ENCODE measurements around the gene LMNA. TPM values are rescaled to one million over a fixed set of nuclear protein-coding genes. Genes with fewer than 3 reads are reported as not detected.
A peak's percentile ranks its signal among the peaks of the same experiment; 100 is the strongest.

LMNA gene
- polyA plus RNA-seq, 3 donors: 16.5 to 45.5 (median 24.7) TPM

GRCh38 chr1:156126043-156126629, 11.6 kb downstream of the LMNA start:
- H3K27ac Mint-ChIP-seq: peak overlapping the region; percentile 86 to 99 (median 96)
- intact Hi-C loops (cut with micrococcal nuclease): loop anchor here in 1 of 2 donors (2.0 kb wide), 1 partner anchor 29 kb away; no protein-coding TSS in a partner anchor
- peaks cover 81 to 97% (median 89%) of the 10 kb centered on the region in 3 donors for H3K27me3 Mint-ChIP-seq (ENCODE audit: low read depth in 3 of 3)
- Histone ChIP-seq H3K4me3 (replicated peaks in 1 of 3; ENCODE audit: low read depth in 2 of 3, low read length in 3 of 3) (peak overlapping the region in 1 of 3 experiments; percentile 14), H3K9me3 (replicated peaks in 1 of 2; ENCODE audit: control insufficient read depth in 1 of 2, insufficient read depth in 1 of 2, low read length in 2 of 2) (peaks cover 3 to 11% of the 10 kb centered on the region in 2 donors), H2AFZ (ENCODE audit: insufficient read depth, low read depth, low read length, poor library complexity, severe bottlenecking) (no peak overlapping the region), H3K4me1 (ENCODE audit: control insufficient read depth in 1 of 2, insufficient read depth in 2 of 2, low read length in 2 of 2) (peaks cover 63 to 73% of the 10 kb centered on the region in 2 donors), H3K27ac (ENCODE audit: low read depth in 1 of 2, low read length in 2 of 2) (peak overlapping the region; percentile 68 to 88), H3K9ac (ENCODE audit: insufficient read depth, low read length, poor library complexity, severe bottlenecking) (peak overlapping the region; percentile 79), H3K4me2 (replicated peaks; ENCODE audit: extremely low read depth, low read length, poor library complexity, severe bottlenecking) (peak overlapping the region; percentile 34), H3K79me2 (ENCODE audit: insufficient read depth, low read length) (no peaks in the 10 kb centered on the region), H3K36me3 (replicated peaks in 1 of 2; ENCODE audit: control insufficient read depth in 1 of 2, insufficient read depth in 2 of 2, low read length in 2 of 2) (no peaks in the 10 kb centered on the region), H3K27me3 (ENCODE audit: control insufficient read depth in 2 of 2, insufficient read depth in 2 of 2, low read length in 2 of 2) (peaks cover 50 to 90% of the 10 kb centered on the region in 2 donors), H4K20me1 (ENCODE audit: insufficient read depth, low read length) (peaks cover 30% of the 10 kb centered on the region)
- peaks cover 76% of the 10 kb centered on the region for H3K4me1 Mint-ChIP-seq
- 0% methylated on average over 8 of the region's 11 CpGs for WGBS (ENCODE audit: insufficient coverage)
- DNase-seq: peak; percentile 97 to 99 (median 98)
- peaks cover 0 to 18% (median 7%) of the 10 kb centered on the region in 7 donors for H3K9me3 Mint-ChIP-seq
- peak; percentile 57 for TF ChIP-seq CTCF (IDR thresholded peaks at IDR 0.05)
- peak overlapping the region; percentile 43 to 75 for H3K4me3 Mint-ChIP-seq
- H3K36me3 Mint-ChIP-seq: peaks cover 10 to 25% of the 10 kb centered on the region in 2 donors

- no peaks in the 10 kb centered on the region for H3K79me2 ChIP-seq (ENCODE audit: insufficient read depth, low read length)
These were observed 12.4 kb downstream of the LMNA start for GRCh38 chr1:156126630-156127534.

More at GRCh38 chr1:156126630-156127534, 12.4 kb downstream of the LMNA start:
- peak overlapping the region; percentile 68 to 88 for H3K27ac ChIP-seq (ENCODE audit: low read depth in 1 of 2, low read length in 2 of 2)
- Mint-ChIP-seq H3K9me3 (peaks cover 0 to 15% (median 5%) of the 10 kb centered on the region in 7 donors), H3K36me3 (peaks cover 13 to 25% of the 10 kb centered on the region in 2 donors), H3K4me1 (peaks cover 76% of the 10 kb centered on the region), H3K27ac (peak overlapping the region; percentile 86 to 99 (median 96)), H3K27me3 (ENCODE audit: low read depth in 3 of 3) (peaks cover 78 to 95% (median 89%) of the 10 kb centered on the region in 3 donors), H3K4me3 (peak overlapping the region; percentile 43 to 75)
- no peaks in the 10 kb centered on the region for H3K36me3 ChIP-seq (replicated peaks in 1 of 2; ENCODE audit: control insufficient read depth in 1 of 2, insufficient read depth in 2 of 2, low read length in 2 of 2)
- H3K4me3 ChIP-seq (replicated peaks in 1 of 3; ENCODE audit: low read depth in 2 of 3, low read length in 3 of 3): peak overlapping the region in 1 of 3 experiments; percentile 14
- no peak for TF ChIP-seq CTCF (IDR thresholded peaks at IDR 0.05)
- DNase-seq: peak; percentile 97 to 99 (median 98)
- peak overlapping the region; percentile 34 for H3K4me2 ChIP-seq (replicated peaks; ENCODE audit: extremely low read depth, low read length, poor library complexity, severe bottlenecking)
- H2AFZ ChIP-seq (ENCODE audit: insufficient read depth, low read depth, low read length, poor library complexity, severe bottlenecking): no peak overlapping the region
- peaks cover 23% of the 10 kb centered on the region for H4K20me1 ChIP-seq (ENCODE audit: insufficient read depth, low read length)
- H3K9me3 ChIP-seq (replicated peaks in 1 of 2; ENCODE audit: control insufficient read depth in 1 of 2, insufficient read depth in 1 of 2, low read length in 2 of 2): peaks cover 3 to 11% of the 10 kb centered on the region in 2 donors
- peaks cover 42 to 90% of the 10 kb centered on the region in 2 donors for H3K27me3 ChIP-seq (ENCODE audit: control insufficient read depth in 2 of 2, insufficient read depth in 2 of 2, low read length in 2 of 2)
- 45% methylated on average over 10 of the region's 15 CpGs for WGBS (ENCODE audit: insufficient coverage)
- intact Hi-C loops (cut with micrococcal nuclease): loop anchor here in 1 of 2 donors (2.0 kb wide), 1 partner anchor 30 kb away; no protein-coding TSS in a partner anchor
- peaks cover 63 to 73% of the 10 kb centered on the region in 2 donors for H3K4me1 ChIP-seq (ENCODE audit: control insufficient read depth in 1 of 2, insufficient read depth in 2 of 2, low read length in 2 of 2)
- peak overlapping the region; percentile 79 for H3K9ac ChIP-seq (ENCODE audit: insufficient read depth, low read length, poor library complexity, severe bottlenecking)

Data from CD14-positive monocyte (primary cell).